ENCODE measurements around the gene DDX17.

DDX17 gene

GRCh38 chr22:38448945-38449745 is 57.0 kb downstream of the DDX17 start:
- no peak for DNase-seq (ENCODE audit: low spot score)

GRCh38 chr22:38446018-38446601 is 60.0 kb downstream of the DDX17 start:
- no peak for DNase-seq (ENCODE audit: low spot score)

GRCh38 chr22:38444783-38445182 is 61.3 kb downstream of the DDX17 start:
- DNase-seq (ENCODE audit: low spot score), result no peak

GRCh38 chr22:38443628-38444521 is 62.2 kb downstream of the DDX17 start:
- DNase-seq (ENCODE audit: low spot score), result no peak

- no peak for DNase-seq (ENCODE audit: low spot score)
Observed at GRCh38 chr22:38442967-38443627, 63.0 kb downstream of the DDX17 start.

GRCh38 chr22:38441620-38442287 is 64.4 kb downstream of the DDX17 start:
- no peak for DNase-seq (ENCODE audit: low spot score)

- DNase-seq (ENCODE audit: low spot score), result no peak
Observed at GRCh38 chr22:38440747-38441350, 65.3 kb downstream of the DDX17 start.

- DNase-seq (ENCODE audit: low spot score), result no peak
Observed at GRCh38 chr22:38437416-38437815, 68.7 kb downstream of the DDX17 start.

- DNase-seq (ENCODE audit: low spot score), result no peak
Observed at GRCh38 chr22:38436629-38437395, 69.3 kb downstream of the DDX17 start.

- no peak for DNase-seq (ENCODE audit: low spot score)
Observed at GRCh38 chr22:38435965-38436364, 70.1 kb downstream of the DDX17 start.

- DNase-seq (ENCODE audit: low spot score), result no peak
Observed at GRCh38 chr22:38435010-38435409, 71.1 kb downstream of the DDX17 start.

- no peak for DNase-seq (ENCODE audit: low spot score)
Observed at GRCh38 chr22:38433871-38434270, 72.2 kb downstream of the DDX17 start.

All from AG08396 (cell line).